PC-3 (cell line): Measurements from ENCODE around the gene AP2A1. TPM values are rescaled to one million over a fixed set of nuclear protein-coding genes. Genes with fewer than 3 reads are reported as not detected.

Experiments
- ATAC-seq: fragments of 200-7000 bp; cut with Tn5 transposase; 2 replicates; pipeline ENCODE4 v1.9.1; 2020; ENCODE audit warnings: mild to moderate bottlenecking, moderate library complexity
- BruUV-seq: library from RNA; stranded (reverse); fragments of 400-500 nt; replicated peaks from 2 replicates; lab custom pipeline; 2021; lab: Mats Ljungman, UMichigan
- CTCF ChIA-PET: fragments of 300-600 bp; sonication (Branson Sonifier 250); formaldehyde crosslinking; loops from one replicate; lab custom pipeline; 2022; ENCODE audit warnings: antibody characterized with exemption; lab: Charles Lee
- POLR2A ChIA-PET: fragments of 300-600 bp; sonication (Branson Sonifier 250); formaldehyde crosslinking; loops from one replicate; lab custom pipeline; 2022; ENCODE audit warnings: antibody characterized with exemption; ENCODE audit not compliant: unreplicated experiment; lab: Charles Lee
- DNase-seq: peaks from one replicate; pipeline ENCODE4 v3.0.0-alpha.2; 2015
- H2AFZ ChIP-seq: fragments of 300-600 bp; sonication (generic); 2 replicates; pipeline ENCODE4 v1.6.0; 2016; ENCODE audit warnings: antibody characterized with exemption, low read length
- H3F3A ChIP-seq: fragments of 300-600 bp; sonication (generic); one replicate; pipeline ENCODE4 v1.6.0; 2017; ENCODE audit warnings: antibody characterized with exemption, low read length, control low read depth, mild to moderate bottlenecking; ENCODE audit not compliant: unreplicated experiment
- H3K27ac ChIP-seq: fragments of 300-600 bp; sonication (generic); 2 replicates; pipeline ENCODE4 v1.5.1; 2016; ENCODE audit warnings: mild to moderate bottlenecking, low read length
- H3K27me3 ChIP-seq: fragments of 300-600 bp; sonication (generic); 2 replicates; pipeline ENCODE4 v1.6.1; 2016; ENCODE audit warnings: low read length, mixed read lengths
- H3K36me3 ChIP-seq: fragments of 300-600 bp; sonication (generic); 2 replicates; pipeline ENCODE4 v1.6.1; 2016; ENCODE audit warnings: low read depth, mixed run types, low read length, mixed read lengths
- H3K4me1 ChIP-seq: fragments of 300-600 bp; sonication (generic); 2 replicates; pipeline ENCODE4 v1.5.1; 2016; ENCODE audit warnings: low read length; ENCODE audit not compliant: insufficient read depth
- H3K4me2 ChIP-seq: fragments of 300-600 bp; sonication (generic); 2 replicates; pipeline ENCODE4 v1.6.0; 2016; ENCODE audit warnings: low read length
- H3K4me3 ChIP-seq: fragments of 300-600 bp; sonication (generic); 2 replicates; pipeline ENCODE4 v1.5.1; 2016; ENCODE audit warnings: mild to moderate bottlenecking, low read length, mixed read lengths
- H3K79me2 ChIP-seq: fragments of 300-600 bp; sonication (generic); 2 replicates; pipeline ENCODE4 v1.6.1; 2017; ENCODE audit warnings: low read length, mixed read lengths
- H3K9ac ChIP-seq: fragments of 300-600 bp; sonication (generic); 2 replicates; pipeline ENCODE4 v1.6.0; 2016; ENCODE audit warnings: mild to moderate bottlenecking, low read length
- H3K9me2 ChIP-seq: fragments of 300-600 bp; sonication (generic); replicated peaks from 2 replicates; pipeline ENCODE4 v1.6.1; 2016; ENCODE audit warnings: mixed run types, low read length, mixed read lengths
- H3K9me3 ChIP-seq: fragments of 300-600 bp; sonication (generic); 2 replicates; pipeline ENCODE4 v1.6.1; 2016; ENCODE audit warnings: low read length, mixed read lengths
- H4K20me1 ChIP-seq: fragments of 300-600 bp; sonication (generic); 2 replicates; pipeline ENCODE4 v1.6.1; 2016; ENCODE audit warnings: low read length, mixed read lengths
- EZH2 ChIP-seq: fragments of 300-600 bp; sonication (generic); IDR thresholded peaks from one replicate; pipeline ENCODE4 v1.6.1; 2017; ENCODE audit warnings: antibody characterized with exemption, mild to moderate bottlenecking, low read length; ENCODE audit not compliant: unreplicated experiment
- EZH2phosphoT487 ChIP-seq: fragments of 300-600 bp; sonication (generic); IDR thresholded peaks from 2 replicates; pipeline ENCODE4 v1.6.1; 2018; ENCODE audit warnings: mild to moderate bottlenecking, antibody characterized with exemption, low read length, borderline replicate concordance
- intact Hi-C: fragments of 100-400 bp; cut with micrococcal nuclease; formaldehyde crosslinking; loops from 2 replicates; pipeline ENCODE4 v1.9.0; 2023
- total RNA-seq: library from RNA; depleted of rRNA; stranded (reverse); fragments of >200 nt; gene quantifications from 2 replicates; pipeline ENCODE4 v1.2.3, GENCODE V29; 2014
- TF ChIP-seq, protein P1 (sequence below): fragments of 300-600 bp; sonication (generic); conservative IDR thresholded peaks from 2 replicates; pipeline ENCODE4 v1.5.1; 2017; ENCODE audit warnings: antibody characterized with exemption, low read depth, mild to moderate bottlenecking, low read length

The AP2A1 gene
- total RNA-seq, 1 experiment from 2014 or later: 143 TPM

- TF ChIP-seq, protein P1, sequence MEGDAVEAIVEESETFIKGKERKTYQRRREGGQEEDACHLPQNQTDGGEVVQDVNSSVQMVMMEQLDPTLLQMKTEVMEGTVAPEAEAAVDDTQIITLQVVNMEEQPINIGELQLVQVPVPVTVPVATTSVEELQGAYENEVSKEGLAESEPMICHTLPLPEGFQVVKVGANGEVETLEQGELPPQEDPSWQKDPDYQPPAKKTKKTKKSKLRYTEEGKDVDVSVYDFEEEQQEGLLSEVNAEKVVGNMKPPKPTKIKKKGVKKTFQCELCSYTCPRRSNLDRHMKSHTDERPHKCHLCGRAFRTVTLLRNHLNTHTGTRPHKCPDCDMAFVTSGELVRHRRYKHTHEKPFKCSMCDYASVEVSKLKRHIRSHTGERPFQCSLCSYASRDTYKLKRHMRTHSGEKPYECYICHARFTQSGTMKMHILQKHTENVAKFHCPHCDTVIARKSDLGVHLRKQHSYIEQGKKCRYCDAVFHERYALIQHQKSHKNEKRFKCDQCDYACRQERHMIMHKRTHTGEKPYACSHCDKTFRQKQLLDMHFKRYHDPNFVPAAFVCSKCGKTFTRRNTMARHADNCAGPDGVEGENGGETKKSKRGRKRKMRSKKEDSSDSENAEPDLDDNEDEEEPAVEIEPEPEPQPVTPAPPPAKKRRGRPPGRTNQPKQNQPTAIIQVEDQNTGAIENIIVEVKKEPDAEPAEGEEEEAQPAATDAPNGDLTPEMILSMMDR: no peak
- no peak for TF ChIP-seq EZH2
- TF ChIP-seq EZH2phosphoT487: no peak
- ATAC-seq (no peak), DNase-seq (no peak)
- Histone ChIP-seq H3K4me1 (peaks cover 24% of the 10 kb centered on the region), H3K9ac (no peak overlapping the region), H3K79me2 (peaks cover 41% of the 10 kb centered on the region), H3F3A (peaks cover 5% of the 10 kb centered on the region), H2AFZ (no peak overlapping the region), H4K20me1 (peaks cover 29% of the 10 kb centered on the region; the same call in 1 of the 2 replicates), H3K36me3 (peaks cover 20% of the 10 kb centered on the region; the same call in 1 of the 2 replicates), H3K9me3 (no peaks in the 10 kb centered on the region), H3K27me3 (no peaks in the 10 kb centered on the region), H3K27ac (no peak overlapping the region), H3K9me2 (no peaks in the 10 kb centered on the region), H3K4me2 (peak overlapping the region; percentile 96; the same call in 1 of the 2 replicates), H3K4me3 (no peak overlapping the region)
- intact Hi-C loops: loop anchor here (5.0 kb wide), 1 partner anchor 87 kb away; the partner anchor contains the start of gene AP2A1
- ChIA-PET POLR2A (no interaction called here), CTCF (no interaction called here)
- no TSS peak for BruUV-seq
Measured at GRCh38 chr19:49853852-49854377, 87.1 kb downstream of the AP2A1 start.

DNA sequence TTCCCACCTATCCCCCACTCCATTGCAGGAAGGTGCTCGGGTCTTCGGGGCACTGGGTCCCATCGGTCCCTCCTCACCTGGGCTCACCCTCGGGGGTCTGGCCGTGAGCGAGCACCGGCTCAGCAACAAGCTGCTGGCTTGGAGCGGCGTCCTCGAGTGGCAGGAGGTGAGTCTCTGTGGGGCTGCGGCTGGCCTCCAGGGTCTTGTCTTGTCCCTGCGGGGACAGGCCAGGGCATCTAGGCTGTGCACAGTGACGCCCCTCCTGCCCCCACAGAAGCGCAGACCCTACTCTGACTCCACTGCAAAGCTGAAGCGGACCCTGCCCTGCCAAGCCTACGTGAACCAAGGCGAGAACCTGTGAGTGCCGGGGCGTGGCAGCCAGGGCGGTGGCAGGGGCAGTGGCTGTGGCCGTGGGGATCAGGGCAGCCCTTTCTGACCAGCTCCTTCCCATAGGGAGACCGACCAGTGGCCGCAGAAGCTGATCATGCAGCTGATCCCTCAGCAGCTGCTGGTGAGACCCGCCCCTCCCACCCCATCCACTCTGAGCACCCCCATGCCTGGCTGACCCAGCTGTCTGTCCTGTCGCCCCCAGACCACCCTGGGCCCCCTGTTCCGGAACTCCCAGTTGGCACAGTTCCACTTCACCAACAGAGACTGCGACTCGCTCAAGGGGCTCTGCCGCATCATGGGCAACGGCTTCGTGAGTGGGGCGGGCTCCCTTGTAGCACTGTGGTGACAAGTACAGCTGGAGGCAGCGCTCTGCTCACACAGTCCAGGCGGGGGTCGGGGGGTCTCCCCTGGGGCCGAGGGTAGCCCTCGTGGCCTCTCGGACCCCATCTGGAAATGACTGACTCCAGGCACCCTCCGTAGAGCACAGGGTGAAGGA is 87.8 kb downstream of the AP2A1 start:
- Histone ChIP-seq H3K9me3 (no peaks in the 10 kb centered on the region), H3K27ac (no peak overlapping the region), H3K4me2 (no peak overlapping the region), H3K9ac (no peak overlapping the region), H3K9me2 (no peaks in the 10 kb centered on the region), H3K4me1 (peaks cover 19% of the 10 kb centered on the region), H3K4me3 (no peak overlapping the region), H3K27me3 (no peaks in the 10 kb centered on the region), H3K79me2 (peaks cover 34% of the 10 kb centered on the region), H4K20me1 (peaks cover 29% of the 10 kb centered on the region; the same call in 1 of the 2 replicates), H2AFZ (no peak overlapping the region), H3F3A (peaks cover 5% of the 10 kb centered on the region), H3K36me3 (peaks cover 22% of the 10 kb centered on the region; the same call in 1 of the 2 replicates)
- no TSS peak for BruUV-seq
- no peak for ATAC-seq
- CTCF ChIA-PET: no interaction called here
- no peak for DNase-seq
- POLR2A ChIA-PET: no interaction called here
- intact Hi-C loops: loop anchor here (5.0 kb wide), 1 partner anchor 87 kb away; the partner anchor contains the start of gene AP2A1
- TF ChIP-seq EZH2phosphoT487 (no peak), EZH2 (no peak)
- TF ChIP-seq, protein P1: no peak
